ENCODE results near the gene PRDM1.

PRDM1 gene

GRCh38 chr6:106138151-106138550, 52.0 kb downstream of the PRDM1 start:
- DNase-seq (ENCODE audit: low read depth, low spot score): no peak
- Histone ChIP-seq H3K27ac (no peak overlapping the region), H3K36me3 (ENCODE audit: insufficient read depth, low read length) (no peaks in the 10 kb centered on the region), H3K4me3 (no peak overlapping the region), H3K9ac (ENCODE audit: insufficient read length) (no peak overlapping the region), H3K9me3 (ENCODE audit: low read depth, low read length) (no peaks in the 10 kb centered on the region)
- TF ChIP-seq FOXP2 (optimal IDR thresholded peaks at IDR 0.05; ENCODE audit: control extremely low read depth, extremely low read length, insufficient read depth) (no peak), POLR2AphosphoS5 (IDR thresholded peaks at IDR 0.05; ENCODE audit: borderline replicate concordance, low read depth, low read length) (no peak), EZH2 (IDR thresholded peaks at IDR 0.05) (no peak)

- no peak for DNase-seq (ENCODE audit: low read depth, low spot score)
- no peaks in the 10 kb centered on the region for H3K9me3 ChIP-seq (ENCODE audit: low read depth, low read length)
- H3K36me3 ChIP-seq (ENCODE audit: insufficient read depth, low read length): no peaks in the 10 kb centered on the region
- H3K4me3 ChIP-seq: no peak overlapping the region
- H3K27ac ChIP-seq: no peak overlapping the region
- H3K9ac ChIP-seq (ENCODE audit: insufficient read length): no peak overlapping the region
- no peak for TF ChIP-seq EZH2 (IDR thresholded peaks at IDR 0.05)
- no peak for TF ChIP-seq POLR2AphosphoS5 (IDR thresholded peaks at IDR 0.05; ENCODE audit: borderline replicate concordance, low read depth, low read length)
- TF ChIP-seq FOXP2 (optimal IDR thresholded peaks at IDR 0.05; ENCODE audit: control extremely low read depth, extremely low read length, insufficient read depth): no peak
Observed at GRCh38 chr6:106141441-106142237, 55.5 kb downstream of the PRDM1 start.

DNA sequence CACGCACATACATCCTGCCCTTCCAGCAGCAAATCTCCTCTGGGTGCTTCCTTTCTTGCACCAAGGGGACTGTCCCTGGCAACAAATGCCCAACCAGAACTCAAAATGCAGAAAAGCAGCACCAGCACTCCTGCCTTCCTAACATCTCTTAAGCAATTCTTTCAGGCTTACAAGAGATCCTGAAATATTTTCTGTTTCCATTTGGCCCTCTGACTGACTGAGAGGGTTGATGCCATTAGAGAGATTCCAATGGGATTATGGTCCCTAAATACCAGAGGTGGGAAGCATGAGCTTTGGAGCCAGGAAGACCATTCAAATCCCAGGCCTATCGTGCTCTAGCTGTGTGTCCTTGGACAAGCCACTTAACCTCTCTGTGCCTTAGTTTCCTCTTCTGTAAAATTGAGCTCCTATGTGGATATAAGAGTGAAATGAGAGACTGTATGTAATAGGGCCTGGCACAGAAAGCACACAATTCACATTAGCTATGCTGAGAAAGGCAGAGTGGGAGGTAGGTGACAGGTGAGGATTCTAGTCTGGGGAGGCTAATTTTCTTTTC, 56.8 kb downstream of the PRDM1 start:
- Histone ChIP-seq H3K36me3 (ENCODE audit: insufficient read depth, low read length) (no peaks in the 10 kb centered on the region), H3K27ac (no peak overlapping the region), H3K9me3 (ENCODE audit: low read depth, low read length) (no peaks in the 10 kb centered on the region), H3K9ac (ENCODE audit: insufficient read length) (no peak overlapping the region), H3K4me3 (no peak overlapping the region)
- TF ChIP-seq EZH2 (IDR thresholded peaks at IDR 0.05) (no peak), FOXP2 (optimal IDR thresholded peaks at IDR 0.05; ENCODE audit: control extremely low read depth, extremely low read length, insufficient read depth) (no peak)
- no peak for DNase-seq (ENCODE audit: low read depth, low spot score)

DNA sequence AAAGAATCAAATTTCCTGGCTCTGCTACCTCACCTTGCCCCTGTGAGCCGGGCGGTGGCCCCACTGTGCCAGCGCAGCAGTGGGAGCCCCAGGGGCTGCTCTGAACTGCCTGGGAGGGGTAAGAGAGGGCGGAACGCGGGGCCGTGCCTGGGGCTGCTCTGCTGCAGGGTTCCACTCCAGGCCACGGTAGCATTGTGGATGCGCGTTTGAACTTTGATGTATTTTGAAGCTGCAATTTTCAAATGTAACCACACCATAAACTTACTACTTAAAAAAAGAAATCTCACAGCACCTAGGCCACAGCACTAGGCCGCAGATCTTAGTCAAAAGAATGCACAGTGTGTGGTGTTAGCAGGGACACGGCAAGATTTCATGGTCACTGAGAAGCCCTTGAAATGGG, 57.5 kb downstream of the PRDM1 start:
- H3K27ac ChIP-seq: no peak overlapping the region
- no peaks in the 10 kb centered on the region for H3K9me3 ChIP-seq (ENCODE audit: low read depth, low read length)
- H3K4me3 ChIP-seq: no peak overlapping the region
- no peaks in the 10 kb centered on the region for H3K36me3 ChIP-seq (ENCODE audit: insufficient read depth, low read length)
- no peak for DNase-seq (ENCODE audit: low read depth, low spot score)
- TF ChIP-seq POLR2AphosphoS5 (IDR thresholded peaks at IDR 0.05; ENCODE audit: borderline replicate concordance, low read depth, low read length) (no peak), FOXP2 (optimal IDR thresholded peaks at IDR 0.05; ENCODE audit: control extremely low read depth, extremely low read length, insufficient read depth) (no peak), EZH2 (IDR thresholded peaks at IDR 0.05) (no peak)
- no peak overlapping the region for H3K9ac ChIP-seq (ENCODE audit: insufficient read length)

DNA sequence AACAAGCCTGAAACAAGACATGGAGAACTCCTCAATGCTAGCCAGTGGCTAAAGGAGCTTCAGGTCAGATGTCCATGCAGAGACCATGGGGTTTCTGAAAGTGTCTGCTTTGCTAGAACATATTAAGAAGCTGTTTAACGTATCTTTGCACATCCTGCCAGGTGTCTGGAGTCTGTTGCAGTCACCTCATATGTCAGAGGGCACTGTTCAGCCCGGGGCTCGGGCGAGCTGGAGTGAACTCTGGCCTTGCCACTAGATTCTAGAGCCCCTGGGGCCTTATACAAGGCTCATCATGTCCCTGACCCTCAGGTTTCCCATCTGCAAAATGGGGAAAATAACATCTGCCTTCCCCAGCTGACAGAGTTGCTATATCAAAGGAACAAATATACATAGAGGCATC, 59.0 kb downstream of the PRDM1 start:
- DNase-seq (ENCODE audit: low read depth, low spot score): no peak
- Histone ChIP-seq H3K4me3 (no peak overlapping the region), H3K9ac (ENCODE audit: insufficient read length) (no peak overlapping the region), H3K36me3 (ENCODE audit: insufficient read depth, low read length) (no peaks in the 10 kb centered on the region), H3K9me3 (ENCODE audit: low read depth, low read length) (no peaks in the 10 kb centered on the region), H3K27ac (no peak overlapping the region)
- TF ChIP-seq POLR2AphosphoS5 (IDR thresholded peaks at IDR 0.05; ENCODE audit: borderline replicate concordance, low read depth, low read length) (no peak), EZH2 (IDR thresholded peaks at IDR 0.05) (no peak), FOXP2 (optimal IDR thresholded peaks at IDR 0.05; ENCODE audit: control extremely low read depth, extremely low read length, insufficient read depth) (no peak)

DNA sequence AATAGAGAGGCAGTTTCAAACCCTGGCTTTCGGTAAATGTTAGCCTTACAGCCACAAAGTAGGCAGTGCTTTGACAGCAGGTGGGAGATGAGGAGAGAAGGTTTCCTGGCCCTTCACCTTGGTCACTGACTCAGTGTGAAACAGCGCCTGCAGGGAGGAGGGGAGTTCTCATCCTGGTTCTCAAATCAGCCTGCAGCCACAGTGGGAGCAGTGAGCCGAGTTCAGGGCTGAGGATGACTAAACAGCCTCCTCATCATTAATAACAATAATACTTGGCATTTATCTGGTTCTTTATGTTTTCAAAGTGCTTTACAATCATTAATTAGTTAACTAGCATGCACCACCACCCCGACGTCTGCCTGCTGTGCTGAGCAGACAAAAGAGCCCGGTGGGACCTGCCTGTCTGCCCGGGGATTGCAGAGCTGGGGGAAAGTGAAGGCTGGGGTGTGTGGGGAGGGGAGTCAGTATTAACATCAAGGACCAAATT, 59.6 kb downstream of the PRDM1 start:
- H3K9me3 ChIP-seq (ENCODE audit: low read depth, low read length): no peaks in the 10 kb centered on the region
- no peaks in the 10 kb centered on the region for H3K36me3 ChIP-seq (ENCODE audit: insufficient read depth, low read length)
- H3K27ac ChIP-seq: no peak overlapping the region
- H3K4me3 ChIP-seq: no peak overlapping the region
- no peak overlapping the region for H3K9ac ChIP-seq (ENCODE audit: insufficient read length)
- DNase-seq (ENCODE audit: low read depth, low spot score): no peak
- TF ChIP-seq FOXP2 (optimal IDR thresholded peaks at IDR 0.05; ENCODE audit: control extremely low read depth, extremely low read length, insufficient read depth) (no peak), POLR2AphosphoS5 (IDR thresholded peaks at IDR 0.05; ENCODE audit: borderline replicate concordance, low read depth, low read length) (no peak), EZH2 (IDR thresholded peaks at IDR 0.05) (no peak)

DNA sequence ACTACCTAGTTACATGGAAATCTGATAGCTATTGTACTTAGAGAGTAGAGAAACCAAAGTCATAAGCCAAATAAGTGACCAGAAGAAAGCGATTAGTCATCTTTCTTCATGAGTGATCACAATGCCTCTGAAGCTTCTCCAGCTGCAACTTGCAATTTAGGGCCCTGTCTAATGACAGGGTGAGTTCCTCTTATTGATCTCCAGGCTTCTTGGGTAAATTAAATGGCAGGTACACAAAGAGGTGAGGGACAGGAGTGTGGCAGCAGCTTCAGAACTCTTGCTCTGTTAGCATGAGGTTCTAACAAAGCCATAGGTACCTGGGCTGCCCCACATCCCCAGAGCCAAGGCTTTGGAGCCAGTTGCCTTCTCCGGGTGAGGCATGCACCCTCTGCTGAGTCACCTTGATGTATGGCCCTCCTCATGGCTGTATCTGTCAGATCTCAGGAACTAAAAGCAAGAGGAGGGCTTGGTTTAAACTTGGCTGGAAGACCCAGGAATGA, 60.8 kb downstream of the PRDM1 start:
- Histone ChIP-seq H3K27ac (no peak overlapping the region), H3K9me3 (ENCODE audit: low read depth, low read length) (no peaks in the 10 kb centered on the region), H3K36me3 (ENCODE audit: insufficient read depth, low read length) (no peaks in the 10 kb centered on the region), H3K4me3 (no peak overlapping the region), H3K9ac (ENCODE audit: insufficient read length) (no peak overlapping the region)
- no peak for DNase-seq (ENCODE audit: low read depth, low spot score)
- TF ChIP-seq POLR2AphosphoS5 (IDR thresholded peaks at IDR 0.05; ENCODE audit: borderline replicate concordance, low read depth, low read length): no peak
- TF ChIP-seq EZH2 (IDR thresholded peaks at IDR 0.05): no peak
- no peak for TF ChIP-seq FOXP2 (optimal IDR thresholded peaks at IDR 0.05; ENCODE audit: control extremely low read depth, extremely low read length, insufficient read depth)

DNA sequence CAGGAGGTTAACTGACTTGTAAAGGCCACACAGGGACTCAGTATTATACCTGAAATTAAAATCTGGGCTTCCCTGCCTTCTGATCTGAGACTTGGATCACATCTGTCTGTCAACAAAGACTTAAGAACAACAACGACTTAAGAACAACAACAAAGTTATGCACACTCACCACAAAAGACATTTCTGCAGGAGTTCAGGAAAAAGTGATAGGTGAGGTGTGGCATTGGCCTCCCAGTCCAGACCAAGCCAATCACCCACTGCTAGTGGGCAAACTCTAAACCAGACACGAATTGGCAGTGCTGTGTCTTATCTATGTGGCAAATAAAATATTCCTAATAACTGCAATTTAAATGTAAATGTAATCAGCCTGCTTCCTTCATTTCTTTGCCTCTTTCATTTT, 61.3 kb downstream of the PRDM1 start:
- H3K27ac ChIP-seq: no peak overlapping the region
- no peak for DNase-seq (ENCODE audit: low read depth, low spot score)
- H3K4me3 ChIP-seq: no peak overlapping the region
- no peaks in the 10 kb centered on the region for H3K9me3 ChIP-seq (ENCODE audit: low read depth, low read length)
- no peak overlapping the region for H3K9ac ChIP-seq (ENCODE audit: insufficient read length)
- TF ChIP-seq FOXP2 (optimal IDR thresholded peaks at IDR 0.05; ENCODE audit: control extremely low read depth, extremely low read length, insufficient read depth): no peak
- no peaks in the 10 kb centered on the region for H3K36me3 ChIP-seq (ENCODE audit: insufficient read depth, low read length)
